Erythroblast (primary cell): ENCODE results near the gene BAIAP3.

Experiments
- GATA1 ChIP-seq: IDR thresholded peaks from 2 replicates; pipeline ENCODE4 v1.6.1; 2011; ENCODE audit warnings: low read depth, mild to moderate bottlenecking, control low read depth, low read length, moderate library complexity
- POLR2A ChIP-seq: IDR thresholded peaks from 2 replicates; pipeline ENCODE4 v1.6.1; 2011; ENCODE audit warnings: mild to moderate bottlenecking, low read length

DNA sequence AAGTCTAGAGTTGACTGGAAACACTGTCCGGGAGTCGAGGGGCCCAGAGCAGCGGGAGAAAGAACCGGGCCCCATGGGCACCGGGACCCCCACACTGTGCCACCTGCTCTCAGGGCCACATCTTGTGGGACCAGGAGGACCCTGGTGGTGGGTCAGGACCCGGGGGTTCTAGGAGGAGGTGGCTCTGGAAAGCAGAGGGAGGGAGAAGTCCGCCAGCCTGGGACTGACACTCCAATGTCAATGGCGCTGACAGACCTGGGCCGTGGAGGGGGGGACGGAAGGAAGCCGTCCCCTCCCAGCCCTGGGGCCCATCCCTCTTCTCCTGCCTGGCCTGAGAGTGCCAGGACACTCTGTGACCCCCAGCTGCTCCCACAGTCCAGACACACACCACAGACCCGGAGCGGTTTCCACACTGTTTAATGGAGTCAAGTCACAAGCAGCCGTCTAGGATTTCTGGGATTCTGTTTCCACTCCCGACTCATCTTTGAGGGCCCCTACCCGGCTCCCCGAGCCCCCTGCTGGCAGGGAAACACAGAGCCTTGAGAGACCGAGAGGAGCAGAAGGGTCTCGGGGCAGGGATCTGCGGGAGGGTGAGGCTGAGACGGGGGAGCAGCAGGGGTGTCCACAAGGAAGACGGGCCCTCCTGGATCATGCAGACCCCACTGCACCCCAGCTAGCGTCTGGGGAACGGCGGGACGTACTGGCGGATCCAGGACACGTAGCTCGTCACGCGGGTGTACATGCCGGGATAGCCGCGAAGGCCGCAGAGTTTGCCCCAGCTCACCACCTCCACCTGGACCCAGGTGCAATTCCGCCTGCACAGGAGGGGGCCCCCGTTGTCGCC lies 47.6 kb upstream of the BAIAP3 start:
- TF ChIP-seq POLR2A = no peak
- no peak for TF ChIP-seq GATA1
